H1 (cell line): ENCODE measurements around the gene GPR15.

Experiments
- NRF1 ChIP-seq: IDR thresholded peaks from 2 replicates; pipeline ENCODE4 v1.6.1; 2011; ENCODE audit warnings: mild to moderate bottlenecking, low read depth, low read length, improper control_type of control experiment
- YY1 ChIP-seq: IDR thresholded peaks from 2 replicates; pipeline ENCODE4 v1.6.1; 2011; ENCODE audit warnings: low read depth, mild to moderate bottlenecking, low read length

- no peak for TF ChIP-seq YY1
- TF ChIP-seq NRF1, result no peak
These were observed 31.8 kb upstream of the GPR15 start for GRCh38 chr3:98500019-98500418.
